WTC11 (cell line): ENCODE results near the gene COL25A1. TPM values are rescaled to one million over a fixed set of nuclear protein-coding genes. Genes with fewer than 3 reads are reported as not detected.

Experiments used
- ATAC-seq: fragments of 200-7000 bp; cut with Tn5 transposase; 2 replicates; pipeline ENCODE4 v1.10.0; 2021; ENCODE audit warnings: mild to moderate bottlenecking, moderate library complexity
- CTCF ChIA-PET: fragments of 300-600 bp; sonication (Branson Sonifier 250); formaldehyde crosslinking; loops from one replicate; lab custom pipeline; 2021; ENCODE audit warnings: antibody characterized with exemption; lab: Charles Lee
- POLR2A ChIA-PET: fragments of 350-600 bp; sonication (Branson Sonifier 250); formaldehyde crosslinking; loops from one replicate; lab custom pipeline; 2021; ENCODE audit warnings: antibody characterized with exemption; lab: Charles Lee
- DNase-seq: peaks from one replicate; pipeline ENCODE4 v3.0.0; 2021; ENCODE audit warnings: low spot score
- H3K27ac Mint-ChIP-seq: 2 replicates; pipeline ENCODE4 v1.8.0; 2021; ENCODE audit warnings: mixed read lengths
- H3K27me3 Mint-ChIP-seq: 2 replicates; pipeline ENCODE4 v1.8.0; 2021; ENCODE audit warnings: low read depth, mild to moderate bottlenecking, moderate library complexity, mixed read lengths
- H3K36me3 Mint-ChIP-seq: 2 replicates; pipeline ENCODE4 v1.8.0; 2021; ENCODE audit warnings: mixed read lengths
- H3K4me1 Mint-ChIP-seq: 2 replicates; pipeline ENCODE4 v1.8.0; 2022; ENCODE audit warnings: mixed read lengths
- H3K4me3 Mint-ChIP-seq: 2 replicates; pipeline ENCODE4 v1.8.0; 2021; ENCODE audit warnings: mild to moderate bottlenecking, moderate library complexity, mixed read lengths
- H3K9me3 Mint-ChIP-seq: 2 replicates; pipeline ENCODE4 v1.8.0; 2021; ENCODE audit warnings: mixed read lengths
- AFF4 ChIP-seq: sonication (generic); formaldehyde crosslinking; IDR thresholded peaks from 2 replicates; pipeline ENCODE4 v1.8.1; 2023; ENCODE audit warnings: mild to moderate bottlenecking, missing genetic modification reagents, borderline replicate concordance
- ATF2 ChIP-seq: sonication (generic); formaldehyde crosslinking; IDR thresholded peaks from 2 replicates; pipeline ENCODE4 v1.8.1; 2022; ENCODE audit warnings: low read depth, missing genetic modification reagents, borderline replicate concordance
- CBFB ChIP-seq: sonication (generic); formaldehyde crosslinking; IDR thresholded peaks from 2 replicates; pipeline ENCODE4 v1.8.1; 2022; ENCODE audit warnings: mild to moderate bottlenecking, low read depth, missing genetic modification reagents
- ELF4 ChIP-seq: sonication (generic); formaldehyde crosslinking; IDR thresholded peaks from 2 replicates; pipeline ENCODE4 v1.8.1; 2022; ENCODE audit warnings: low read depth, mild to moderate bottlenecking, moderate library complexity, missing genetic modification reagents
- FOXK1 ChIP-seq: sonication (generic); formaldehyde crosslinking; IDR thresholded peaks from 2 replicates; pipeline ENCODE4 v1.8.0; 2022; ENCODE audit warnings: mild to moderate bottlenecking, moderate library complexity, missing genetic modification reagents
- GABPB1 ChIP-seq: sonication (generic); formaldehyde crosslinking; IDR thresholded peaks from 2 replicates; pipeline ENCODE4 v1.8.1; 2023; ENCODE audit warnings: mild to moderate bottlenecking, missing genetic modification reagents
- MYBL2 ChIP-seq: sonication (generic); formaldehyde crosslinking; IDR thresholded peaks from 2 replicates; pipeline ENCODE4 v1.8.1; 2023; ENCODE audit warnings: mild to moderate bottlenecking, moderate library complexity, missing genetic modification reagents
- NFE2L1 ChIP-seq: sonication (generic); formaldehyde crosslinking; IDR thresholded peaks from 2 replicates; pipeline ENCODE4 v1.8.1; 2023; ENCODE audit warnings: missing genetic modification reagents
- PRDM15 ChIP-seq: sonication (generic); formaldehyde crosslinking; IDR thresholded peaks from 2 replicates; pipeline ENCODE4 v1.8.0; 2022; ENCODE audit warnings: missing genetic modification reagents
- PREB ChIP-seq: sonication (generic); formaldehyde crosslinking; IDR thresholded peaks from 2 replicates; pipeline ENCODE4 v1.8.1; 2022; ENCODE audit warnings: mild to moderate bottlenecking, missing genetic modification reagents, moderate library complexity, borderline replicate concordance
- RELA ChIP-seq: sonication (generic); formaldehyde crosslinking; IDR thresholded peaks from 2 replicates; pipeline ENCODE4 v1.8.1; 2022; ENCODE audit warnings: missing genetic modification reagents, mild to moderate bottlenecking, borderline replicate concordance
- RORB ChIP-seq: fragments of 250-450 bp; sonication (Bioruptor Pico); IDR thresholded peaks from 2 replicates; pipeline ENCODE4 v1.9.0; 2021; ENCODE audit warnings: mild to moderate bottlenecking
- SMAD3 ChIP-seq: sonication (generic); formaldehyde crosslinking; IDR thresholded peaks from 2 replicates; pipeline ENCODE4 v1.8.0; 2022; ENCODE audit warnings: missing genetic modification reagents, mild to moderate bottlenecking, borderline replicate concordance
- ZBTB21 ChIP-seq: sonication (generic); formaldehyde crosslinking; IDR thresholded peaks from 2 replicates; pipeline ENCODE4 v1.8.1; 2023; ENCODE audit warnings: mild to moderate bottlenecking, missing genetic modification reagents, borderline replicate concordance
- ZNF121 ChIP-seq: sonication (generic); formaldehyde crosslinking; IDR thresholded peaks from 2 replicates; pipeline ENCODE4 v1.8.0; 2023; ENCODE audit warnings: missing genetic modification reagents
- ZNF219 ChIP-seq: sonication (generic); formaldehyde crosslinking; IDR thresholded peaks from 2 replicates; pipeline ENCODE4 v1.8.0; 2023; ENCODE audit warnings: missing genetic modification reagents, mild to moderate bottlenecking, borderline replicate concordance
- ZNF416 ChIP-seq: fragments of 250-450 bp; sonication (Bioruptor Pico); IDR thresholded peaks from 2 replicates; pipeline ENCODE4 v1.9.0; 2021; ENCODE audit warnings: mild to moderate bottlenecking, inconsistent platforms
- ZNF423 ChIP-seq: fragments of 250-450 bp; sonication (Bioruptor Pico); IDR thresholded peaks from 2 replicates; pipeline ENCODE4 v2.1.2; 2022; ENCODE audit warnings: mild to moderate bottlenecking, moderate library complexity
- ZNF512 ChIP-seq: sonication (generic); formaldehyde crosslinking; IDR thresholded peaks from 2 replicates; pipeline ENCODE4 v1.8.1; 2022; ENCODE audit warnings: missing genetic modification reagents, borderline replicate concordance
- total RNA-seq: library from RNA; stranded (reverse); gene quantifications from 3 replicates; pipeline ENCODE4 v1.2.3, GENCODE V29; 2021

COL25A1 gene
- total RNA-seq, 1 experiment from 2014 or later: 6.6 TPM

GRCh38 chr4:109065006-109065405, 237.5 kb downstream of the COL25A1 start (continued):
- TF ChIP-seq AFF4 (no peak), ELF4 (no peak), NFE2L1 (no peak), RORB (CRISPR knock-in tag) (no peak), ZNF416 (CRISPR knock-in tag) (no peak)

GRCh38 chr4:109053257-109053656, 249.2 kb downstream of the COL25A1 start:
- Mint-ChIP-seq H3K36me3 (no peaks in the 10 kb centered on the region), H3K9me3 (no peaks in the 10 kb centered on the region), H3K27ac (no peak overlapping the region), H3K4me1 (no peaks in the 10 kb centered on the region; the same call in 1 of the 2 replicates), H3K4me3 (no peak overlapping the region), H3K27me3 (no peaks in the 10 kb centered on the region)
- ATAC-seq: no peak
- POLR2A ChIA-PET: no interaction called here
- CTCF ChIA-PET: no interaction called here
- TF ChIP-seq PREB (CRISPR knock-in tag): no peak
- TF ChIP-seq ZNF121 (CRISPR knock-in tag): no peak
- TF ChIP-seq PRDM15 (CRISPR knock-in tag): no peak
- TF ChIP-seq FOXK1 (CRISPR knock-in tag): no peak
- no peak for TF ChIP-seq ZNF219 (CRISPR knock-in tag)
- TF ChIP-seq ZBTB21 (CRISPR knock-in tag): no peak
- TF ChIP-seq RELA (CRISPR knock-in tag): no peak
- TF ChIP-seq ZNF512 (CRISPR knock-in tag): no peak
- no peak for TF ChIP-seq ATF2 (CRISPR knock-in tag)
- TF ChIP-seq CBFB (CRISPR knock-in tag): no peak
- no peak for TF ChIP-seq ZNF423 (CRISPR knock-in tag)
- TF ChIP-seq MYBL2 (CRISPR knock-in tag): no peak
- TF ChIP-seq SMAD3 (CRISPR knock-in tag): no peak
- TF ChIP-seq GABPB1 (CRISPR knock-in tag): no peak
- no peak for DNase-seq
